ENCODE measurements around the gene SHMT1.

The SHMT1 gene

DNA sequence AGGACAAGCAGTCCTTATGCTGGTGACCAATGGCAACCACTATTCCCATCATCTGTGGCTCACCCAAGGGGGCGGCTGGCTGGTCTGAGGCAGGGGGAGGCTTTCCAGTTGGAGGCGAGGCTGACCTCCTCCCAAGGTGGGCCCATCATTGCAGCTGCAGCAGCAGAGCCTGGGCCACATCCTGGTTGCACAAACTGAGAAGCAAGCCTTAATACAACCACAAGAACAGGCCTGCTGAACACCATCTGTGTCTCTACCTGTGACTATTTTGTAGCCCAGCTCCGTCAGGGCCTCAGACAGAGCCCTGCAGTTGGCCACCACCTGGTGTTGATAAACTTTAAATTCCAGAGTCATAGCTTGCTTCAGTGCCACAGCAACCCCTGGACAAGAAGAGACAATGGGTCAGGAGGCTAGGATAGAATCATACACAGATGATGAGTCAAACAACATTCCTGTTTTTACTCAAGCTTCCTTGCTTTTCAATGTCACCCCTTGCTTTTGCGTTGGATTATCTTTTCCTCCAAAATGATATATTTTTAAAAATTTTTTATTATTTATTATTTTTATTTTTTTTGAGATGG lies 30.4 kb downstream of the SHMT1 start:
- no peak for TF ChIP-seq CTCF (IDR thresholded peaks at IDR 0.05; ENCODE audit: low read depth, low read length)
- no peak overlapping the region for H3K4me3 ChIP-seq (ENCODE audit: low read depth, low read length)

GRCh38 chr17:18331879-18332278 lies 31.5 kb downstream of the SHMT1 start:
- no peak overlapping the region for H3K4me3 ChIP-seq (ENCODE audit: low read depth, low read length)
- no peak for TF ChIP-seq CTCF (IDR thresholded peaks at IDR 0.05; ENCODE audit: low read depth, low read length)

DNA sequence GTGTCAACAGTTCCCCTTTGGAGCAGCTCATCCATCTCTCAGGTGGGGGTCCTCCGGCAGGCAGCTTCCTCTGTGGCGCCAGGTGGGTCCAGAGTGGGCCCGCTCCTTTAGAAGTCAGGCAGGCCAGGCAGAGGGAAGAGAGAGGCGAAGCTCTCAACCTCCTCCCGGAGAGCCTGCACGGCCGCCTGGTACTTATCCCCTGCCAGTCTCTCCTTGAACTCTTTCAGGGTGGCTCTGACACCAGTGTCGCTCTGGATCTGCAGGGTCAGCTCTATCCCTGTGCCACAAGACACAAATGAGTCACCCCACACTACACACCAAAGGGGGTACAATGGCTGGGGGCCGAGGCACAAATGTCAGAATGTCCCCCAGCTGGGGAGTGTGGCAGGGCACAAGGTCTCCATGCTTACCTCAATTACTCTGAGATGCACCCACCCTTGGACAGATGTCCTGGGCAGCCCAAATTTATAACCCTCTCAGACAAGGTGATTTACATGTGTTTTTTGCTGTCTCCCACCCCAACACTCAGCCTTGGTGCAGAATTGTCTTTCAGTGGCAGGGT lies 34.6 kb downstream of the SHMT1 start:
- TF ChIP-seq CTCF (IDR thresholded peaks at IDR 0.05; ENCODE audit: low read depth, low read length) = no peak
- no peak overlapping the region for H3K4me3 ChIP-seq (ENCODE audit: low read depth, low read length)

DNA sequence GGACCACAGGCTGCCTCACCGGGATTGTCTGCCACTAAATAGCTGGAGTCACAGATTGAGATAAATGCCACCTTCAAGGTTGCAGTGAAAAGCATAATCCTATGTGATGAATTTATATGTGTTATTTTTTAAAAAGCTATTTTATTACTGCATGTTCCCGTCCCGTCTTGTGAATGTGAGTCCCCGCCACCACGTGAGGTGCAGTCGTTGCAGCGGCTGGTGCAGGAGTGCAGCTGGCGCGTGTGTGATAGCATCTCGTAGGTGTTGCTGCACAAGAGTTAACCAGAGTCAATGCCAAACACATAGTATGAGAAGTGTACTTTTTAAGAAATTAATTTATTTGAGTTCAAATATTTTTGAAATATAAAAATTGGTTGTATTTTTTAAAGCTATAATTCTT lies 35.8 kb downstream of the SHMT1 start:
- TF ChIP-seq CTCF (IDR thresholded peaks at IDR 0.05; ENCODE audit: low read depth, low read length) = no peak
- no peak overlapping the region for H3K4me3 ChIP-seq (ENCODE audit: low read depth, low read length)

- H3K4me3 ChIP-seq (ENCODE audit: low read depth, low read length) = no peak overlapping the region
- TF ChIP-seq CTCF (IDR thresholded peaks at IDR 0.05; ENCODE audit: low read depth, low read length) = no peak
Measured at GRCh38 chr17:18327093-18327492, 36.3 kb downstream of the SHMT1 start.

DNA sequence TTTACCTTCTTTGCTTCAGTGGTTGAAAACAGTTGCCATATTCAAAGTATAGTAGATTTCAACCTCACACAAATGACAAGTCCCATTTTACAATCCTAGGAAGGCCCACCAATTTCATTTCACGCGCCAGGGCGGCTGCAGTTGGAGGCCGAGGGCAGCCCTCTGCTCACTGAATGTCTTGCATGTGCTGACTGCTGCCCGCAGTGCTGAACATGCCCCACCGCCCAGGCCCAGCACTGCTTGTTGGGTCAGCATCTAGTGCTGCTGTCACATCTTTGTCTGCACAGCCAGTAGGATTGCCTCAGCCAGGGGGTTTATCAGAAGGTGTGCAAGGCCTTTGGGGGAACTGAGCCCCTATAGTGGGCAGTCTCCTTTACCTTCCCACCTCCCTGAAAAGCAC lies 36.8 kb downstream of the SHMT1 start:
- H3K4me3 ChIP-seq (ENCODE audit: low read depth, low read length) = no peak overlapping the region
- TF ChIP-seq CTCF (IDR thresholded peaks at IDR 0.05; ENCODE audit: low read depth, low read length) = no peak

GRCh38 chr17:18326039-18326438 lies 37.3 kb downstream of the SHMT1 start:
- no peak overlapping the region for H3K4me3 ChIP-seq (ENCODE audit: low read depth, low read length)
- TF ChIP-seq CTCF (IDR thresholded peaks at IDR 0.05; ENCODE audit: low read depth, low read length) = no peak
